ENCODE data around the gene SEZ6. TPM values are rescaled to one million over a fixed set of nuclear protein-coding genes. Genes with fewer than 3 reads are reported as not detected.

SEZ6 gene
- total RNA-seq, 1 donor from 2014 or later, result 1.5 TPM

GRCh38 chr17:28906706-28907438 is 99.0 kb downstream of the SEZ6 start:
- Mint-ChIP-seq H3K9me3 (no peaks in the 10 kb centered on the region), H3K36me3 (peaks cover 28% of the 10 kb centered on the region), H3K4me1 (peaks cover 8% of the 10 kb centered on the region), H3K4me3 (no peak overlapping the region), H3K27ac (no peak overlapping the region), H3K27me3 (ENCODE audit: insufficient read depth, low read depth) (peaks cover 10% of the 10 kb centered on the region)
- TF ChIP-seq EZH2 (IDR thresholded peaks at IDR 0.05), result no peak
- H3K36me3 ChIP-seq, result peaks cover 6% of the 10 kb centered on the region
- peaks cover 10% of the 10 kb centered on the region for H4K20me1 ChIP-seq (ENCODE audit: low read depth)
- no peaks in the 10 kb centered on the region for H3K9me3 ChIP-seq (ENCODE audit: low read depth)
- no peak overlapping the region for H3K27ac ChIP-seq
- no peaks in the 10 kb centered on the region for H3K27me3 ChIP-seq
- peaks cover 48% of the 10 kb centered on the region for H3F3A ChIP-seq (ENCODE audit: low read depth)
- H3K9ac ChIP-seq, result no peak overlapping the region
- no peak overlapping the region for H3K4me3 ChIP-seq
- H3K4me2 ChIP-seq, result no peak overlapping the region
- H2AFZ ChIP-seq (replicated peaks), result no peak overlapping the region
- DNase-seq (ENCODE audit: low spot score), result no peak
- H3K4me1 ChIP-seq, result no peaks in the 10 kb centered on the region
- H3K79me2 ChIP-seq (ENCODE audit: low read depth), result peaks cover 2% of the 10 kb centered on the region

- Mint-ChIP-seq H3K27ac (no peak overlapping the region), H3K4me3 (no peak overlapping the region), H3K27me3 (ENCODE audit: insufficient read depth, low read depth) (peaks cover 10% of the 10 kb centered on the region), H3K4me1 (peaks cover 13% of the 10 kb centered on the region), H3K9me3 (no peaks in the 10 kb centered on the region), H3K36me3 (peaks cover 28% of the 10 kb centered on the region)
- TF ChIP-seq CTCF (IDR thresholded peaks at IDR 0.05) (no peak), EZH2phosphoT487 (IDR thresholded peaks at IDR 0.05) (no peak), EZH2 (IDR thresholded peaks at IDR 0.05) (no peak)
- Histone ChIP-seq H3K4me2 (no peak overlapping the region), H3K27ac (no peak overlapping the region), H3K4me3 (no peak overlapping the region), H3F3A (ENCODE audit: low read depth) (peaks cover 53% of the 10 kb centered on the region), H3K36me3 (peaks cover 6% of the 10 kb centered on the region), H3K4me1 (no peaks in the 10 kb centered on the region), H3K9ac (no peak overlapping the region), H2AFZ (replicated peaks) (no peak overlapping the region), H4K20me1 (ENCODE audit: low read depth) (peaks cover 9% of the 10 kb centered on the region), H3K9me3 (ENCODE audit: low read depth) (no peaks in the 10 kb centered on the region), H3K79me2 (ENCODE audit: low read depth) (peaks cover 8% of the 10 kb centered on the region), H3K27me3 (no peaks in the 10 kb centered on the region)
- no peak for DNase-seq (ENCODE audit: low spot score)
These were observed 99.6 kb downstream of the SEZ6 start for GRCh38 chr17:28906276-28906675.

Other genes with a start within 250 kb of the SEZ6 start
- gene FAM222B, start 163.2 kb downstream of the SEZ6 start, total RNA-seq (ENCODE audit: low replicate concordance), result 7.1 and 17.7 TPM in 2 replicates
- gene ERAL1, start 151.0 kb downstream of the SEZ6 start, total RNA-seq (ENCODE audit: low replicate concordance), result 25.8 and 44.8 TPM in 2 replicates
- gene FLOT2, start 108.3 kb downstream of the SEZ6 start, total RNA-seq (ENCODE audit: low replicate concordance), result 84.0 and 131 TPM in 2 replicates
- 25.6 and 36.0 TPM in 2 replicates for gene DHRS13, start 103.0 kb downstream of the SEZ6 start, total RNA-seq (ENCODE audit: low replicate concordance)
- gene PHF12, start 54.5 kb downstream of the SEZ6 start, total RNA-seq (ENCODE audit: low replicate concordance), result 49.1 and 54.3 TPM in 2 replicates
- gene PIPOX, start 37.1 kb upstream of the SEZ6 start, total RNA-seq (ENCODE audit: low replicate concordance), result 3.7 and 8.8 TPM in 2 replicates
- 11.6 and 24.8 TPM in 2 replicates for gene MYO18A, start 174.4 kb upstream of the SEZ6 start, total RNA-seq (ENCODE audit: low replicate concordance)
- gene CRYBA1, start 240.8 kb upstream of the SEZ6 start, total RNA-seq (ENCODE audit: low replicate concordance), result 0.84 and 1.0 TPM in 2 replicates

Measured in neural progenitor cell (in vitro differentiated cells).